GM10847 (cell line): ENCODE data around the gene EFHC1.

Source experiments
- POLR2A ChIP-seq: IDR thresholded peaks from 2 replicates; pipeline ENCODE4 v1.6.1; 2011; ENCODE audit not compliant: insufficient read length; ENCODE audit errors: extremely low read depth

Gene EFHC1

GRCh38 chr6:52391599-52391998, 28.5 kb upstream of the EFHC1 start:
- no peak for TF ChIP-seq POLR2A

DNA sequence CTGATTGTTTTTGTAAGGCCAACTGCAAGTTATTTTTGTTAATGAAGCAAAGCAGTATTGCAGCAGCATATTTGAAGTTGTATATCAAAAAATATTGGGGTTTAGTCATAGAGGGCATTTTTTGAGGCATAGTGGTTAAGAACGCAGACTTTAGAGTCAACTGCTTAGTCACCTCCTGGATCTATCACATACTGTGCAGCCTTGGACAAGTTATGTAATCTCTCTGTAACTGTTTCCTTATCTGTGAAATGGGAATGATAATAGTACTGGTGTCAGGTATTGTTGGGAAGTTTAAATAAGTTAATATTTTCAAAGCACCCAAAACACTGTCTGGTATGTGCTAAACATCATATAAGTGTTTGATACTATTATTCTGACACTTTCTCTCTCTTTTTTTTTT, 27.2 kb upstream of the EFHC1 start:
- no peak for TF ChIP-seq POLR2A

DNA sequence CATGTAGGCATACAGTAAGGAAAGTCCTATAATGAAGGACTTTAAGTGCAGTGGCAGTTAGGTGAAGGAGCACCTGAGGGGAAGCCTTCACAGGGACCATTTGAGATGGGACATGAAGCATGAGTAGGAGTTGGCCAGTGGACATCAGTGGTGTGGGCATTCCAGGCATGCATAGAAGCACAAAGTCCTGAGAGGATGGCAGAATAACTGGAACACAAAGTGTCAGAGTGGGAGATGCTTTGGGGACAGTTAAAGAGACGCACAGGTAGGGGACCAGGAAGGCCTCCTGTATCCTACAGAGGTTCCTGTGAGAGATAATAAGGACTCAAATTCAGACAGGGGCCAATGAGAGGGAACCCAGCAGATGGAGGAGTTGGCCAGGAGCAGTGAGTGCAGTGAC, 26.4 kb upstream of the EFHC1 start:
- no peak for TF ChIP-seq POLR2A

GRCh38 chr6:52394251-52394666, 25.9 kb upstream of the EFHC1 start:
- TF ChIP-seq POLR2A, result no peak

- no peak for TF ChIP-seq POLR2A
Measured at GRCh38 chr6:52395969-52396368, 24.2 kb upstream of the EFHC1 start.

DNA sequence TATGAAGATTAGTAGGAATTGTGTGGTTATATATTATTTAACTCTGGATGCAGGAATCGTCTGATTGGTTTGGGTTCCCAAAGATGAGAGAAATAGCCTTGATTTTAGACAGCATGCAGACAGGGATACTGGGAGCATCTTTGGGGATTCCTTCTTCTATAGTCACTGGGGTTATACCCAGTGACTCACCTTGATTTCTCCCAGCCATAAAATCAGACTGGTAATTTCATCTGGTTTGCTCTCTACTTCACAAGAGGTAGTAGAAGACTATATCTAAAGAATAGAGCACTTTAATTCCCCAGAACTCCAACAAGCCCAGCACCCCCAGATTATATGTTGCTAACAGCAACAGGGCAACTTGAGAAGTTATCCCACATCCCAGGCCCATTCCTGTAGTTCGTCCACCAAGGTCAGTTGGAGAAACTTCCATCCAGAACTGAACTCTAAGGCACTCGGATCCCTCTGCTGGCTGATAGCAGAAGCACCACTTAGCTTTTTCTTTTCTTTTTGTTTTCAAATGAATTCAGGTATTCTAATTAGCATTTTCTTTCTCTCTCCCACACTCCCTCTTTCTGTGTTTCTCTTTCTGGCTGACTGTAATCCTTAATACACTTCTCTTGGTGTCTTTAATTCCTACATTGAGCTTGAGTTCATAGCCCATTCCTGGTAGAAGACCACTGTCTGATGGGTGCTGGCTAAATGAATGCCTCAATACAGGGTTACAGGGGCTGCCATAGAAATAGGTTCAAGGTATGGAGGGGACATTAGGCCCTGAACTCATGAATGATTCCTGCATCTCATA, 20.4 kb upstream of the EFHC1 start:
- TF ChIP-seq POLR2A, result no peak

DNA sequence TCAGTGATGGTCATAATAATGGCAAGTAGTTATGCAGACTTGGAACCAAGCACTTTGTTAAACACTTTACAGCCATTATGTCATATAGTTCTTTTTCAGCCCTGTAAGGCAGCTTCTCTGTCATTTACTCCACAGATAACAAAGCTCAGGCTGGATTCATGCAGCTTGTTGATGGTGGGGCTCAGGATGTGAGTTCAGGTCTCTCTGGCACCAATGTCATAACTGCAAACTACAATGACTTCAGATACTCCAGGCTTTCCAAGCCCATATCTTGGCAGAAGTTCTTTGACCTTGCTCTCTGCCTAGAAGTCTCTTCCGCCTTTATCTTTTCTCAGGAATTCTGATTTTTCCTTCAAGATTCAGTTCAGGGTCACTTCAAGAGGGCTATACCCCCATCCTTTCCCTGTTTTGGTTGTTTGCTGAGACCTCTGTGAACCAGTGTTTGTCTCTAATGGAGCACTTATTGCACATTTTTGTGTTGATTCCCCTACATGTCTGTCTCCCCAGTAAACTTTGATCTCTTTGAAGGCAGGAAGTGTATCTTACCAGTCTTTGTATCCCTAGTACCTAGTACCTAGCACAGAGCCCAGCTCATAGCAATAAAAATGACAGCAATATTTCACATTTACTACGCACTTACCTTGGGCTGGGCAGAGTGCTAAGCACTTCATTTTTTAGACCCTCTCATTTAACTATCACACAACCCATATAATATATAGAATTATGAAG, 19.7 kb upstream of the EFHC1 start:
- TF ChIP-seq POLR2A, result no peak

DNA sequence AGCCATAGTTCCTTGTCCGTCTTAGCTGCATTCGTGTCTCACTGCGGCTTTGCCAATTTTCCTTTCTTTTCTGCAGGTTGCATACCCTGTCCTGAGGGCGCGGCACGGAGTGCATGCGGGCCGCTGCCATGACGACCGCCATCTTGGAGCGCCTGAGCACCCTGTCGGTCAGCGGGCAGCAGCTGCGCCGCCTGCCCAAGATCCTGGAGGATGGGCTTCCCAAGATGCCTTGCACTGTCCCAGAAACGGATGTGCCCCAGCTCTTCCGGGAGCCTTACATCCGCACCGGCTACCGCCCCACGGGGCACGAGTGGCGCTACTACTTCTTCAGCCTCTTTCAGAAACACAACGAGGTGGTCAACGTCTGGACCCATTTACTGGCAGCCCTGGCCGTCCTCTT, 17.1 kb upstream of the EFHC1 start:
- TF ChIP-seq POLR2A, result no peak

- no peak for TF ChIP-seq POLR2A
Measured at GRCh38 chr6:52403627-52404026, 16.5 kb upstream of the EFHC1 start.

GRCh38 chr6:52405243-52405642, 14.9 kb upstream of the EFHC1 start:
- TF ChIP-seq POLR2A, result no peak

- TF ChIP-seq POLR2A, result no peak
Measured at GRCh38 chr6:52407467-52407866, 12.7 kb upstream of the EFHC1 start.

GRCh38 chr6:52409499-52409898, 10.6 kb upstream of the EFHC1 start:
- TF ChIP-seq POLR2A, result no peak

GRCh38 chr6:52410979-52411378, 9.2 kb upstream of the EFHC1 start:
- no peak for TF ChIP-seq POLR2A

GRCh38 chr6:52411911-52412310, 8.2 kb upstream of the EFHC1 start:
- TF ChIP-seq POLR2A, result no peak

- no peak for TF ChIP-seq POLR2A
Measured at GRCh38 chr6:52415333-52415732, 4.8 kb upstream of the EFHC1 start.

GRCh38 chr6:52415917-52416628, 4.1 kb upstream of the EFHC1 start:
- TF ChIP-seq POLR2A, result no peak

DNA sequence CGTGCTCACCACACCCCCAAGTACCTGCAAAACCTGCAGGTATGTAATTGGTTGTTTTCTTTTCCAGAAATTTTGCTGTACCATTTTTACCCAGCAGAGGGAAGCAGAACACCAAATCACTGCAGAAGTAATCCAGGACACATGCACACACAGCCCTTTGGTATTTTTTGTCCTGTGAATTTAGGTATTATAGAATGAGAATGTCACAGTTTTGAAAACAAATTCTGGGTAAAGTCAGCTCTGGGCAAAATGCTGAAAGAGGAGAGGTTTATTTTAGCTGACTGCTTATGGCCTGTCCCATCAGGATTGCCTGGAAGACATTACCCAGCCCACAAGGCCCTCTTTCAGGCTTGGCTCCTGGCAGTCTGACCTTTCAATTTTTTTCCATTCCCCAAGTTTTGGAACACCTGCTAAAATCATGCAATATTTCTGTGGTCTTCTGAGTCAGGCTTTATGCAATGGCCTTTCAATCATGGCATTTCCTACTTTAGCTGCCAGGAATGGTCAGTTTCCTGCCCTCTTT, 3.5 kb upstream of the EFHC1 start:
- TF ChIP-seq POLR2A, result no peak
